ENCODE measurements around the gene ZNF205.
"Not testable (repeated sequence)": the region's sequence is repeated elsewhere in the genome, so short reads cannot be mapped to it uniquely, and the experiment has no call there.

ZNF205 gene

DNA sequence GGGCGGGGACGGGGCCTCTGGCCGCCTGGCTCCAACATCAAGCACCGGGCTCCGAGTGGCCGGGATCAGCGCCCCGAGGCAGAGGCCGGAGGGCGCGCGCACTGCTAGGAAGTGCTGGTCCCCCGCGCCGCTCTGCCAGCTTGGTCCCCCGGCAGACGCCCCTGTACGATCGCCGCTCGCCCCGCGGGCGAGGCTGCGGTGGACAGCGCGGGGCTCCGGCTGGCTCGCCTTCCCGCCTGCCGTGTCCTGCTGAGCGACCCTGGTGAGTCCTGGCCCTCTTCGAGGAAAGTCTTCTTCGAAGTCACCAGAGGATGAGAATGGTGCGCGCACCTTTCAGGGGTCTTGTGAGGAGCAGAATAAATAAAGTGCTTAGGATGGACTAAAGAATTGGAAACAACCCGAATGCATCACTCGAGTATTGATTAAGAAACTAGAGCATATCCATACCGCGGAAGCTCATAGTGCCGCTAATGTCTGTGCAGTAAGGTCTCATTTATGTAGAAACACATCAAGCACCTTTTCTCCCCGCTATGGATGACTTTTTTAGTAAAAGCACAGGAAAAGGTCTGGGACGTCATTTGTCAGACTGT is 22.8 kb downstream of the ZNF205 start:
- DNase-seq, result no peak

DNA sequence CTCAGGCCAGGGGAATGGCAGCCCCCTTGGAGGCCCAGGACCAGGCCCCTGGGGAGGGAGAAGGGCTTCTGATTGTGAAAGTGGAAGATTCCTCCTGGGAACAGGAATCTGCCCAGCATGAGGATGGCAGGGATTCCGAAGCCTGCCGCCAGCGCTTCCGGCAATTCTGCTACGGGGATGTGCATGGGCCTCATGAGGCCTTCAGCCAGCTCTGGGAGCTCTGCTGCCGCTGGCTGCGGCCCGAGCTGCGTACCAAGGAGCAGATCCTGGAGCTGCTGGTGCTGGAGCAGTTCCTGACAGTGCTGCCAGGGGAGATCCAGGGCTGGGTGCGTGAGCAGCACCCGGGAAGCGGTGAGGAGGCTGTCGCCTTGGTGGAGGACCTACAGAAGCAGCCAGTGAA is 24.9 kb downstream of the ZNF205 start:
- no peak for DNase-seq

DNA sequence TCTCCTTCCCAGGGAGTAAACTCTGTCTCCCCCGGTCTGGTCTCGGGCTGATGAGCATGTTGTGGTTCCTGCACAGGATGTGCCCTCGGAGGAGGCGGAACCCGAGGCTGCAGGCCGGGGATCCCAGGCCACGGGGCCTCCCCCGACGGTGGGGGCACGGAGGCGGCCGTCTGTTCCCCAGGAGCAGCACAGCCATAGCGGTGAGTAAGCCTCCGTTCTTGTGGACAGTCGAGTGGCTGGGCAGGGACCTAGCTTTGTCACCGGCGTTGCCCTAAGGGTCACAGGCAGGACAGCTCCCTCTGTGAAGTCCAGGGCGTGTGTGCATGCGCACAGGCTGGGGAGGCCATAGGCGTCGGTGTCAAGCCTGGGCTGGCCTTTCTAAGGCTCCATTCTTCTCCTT is 26.0 kb downstream of the ZNF205 start:
- DNase-seq, result no peak

DNA sequence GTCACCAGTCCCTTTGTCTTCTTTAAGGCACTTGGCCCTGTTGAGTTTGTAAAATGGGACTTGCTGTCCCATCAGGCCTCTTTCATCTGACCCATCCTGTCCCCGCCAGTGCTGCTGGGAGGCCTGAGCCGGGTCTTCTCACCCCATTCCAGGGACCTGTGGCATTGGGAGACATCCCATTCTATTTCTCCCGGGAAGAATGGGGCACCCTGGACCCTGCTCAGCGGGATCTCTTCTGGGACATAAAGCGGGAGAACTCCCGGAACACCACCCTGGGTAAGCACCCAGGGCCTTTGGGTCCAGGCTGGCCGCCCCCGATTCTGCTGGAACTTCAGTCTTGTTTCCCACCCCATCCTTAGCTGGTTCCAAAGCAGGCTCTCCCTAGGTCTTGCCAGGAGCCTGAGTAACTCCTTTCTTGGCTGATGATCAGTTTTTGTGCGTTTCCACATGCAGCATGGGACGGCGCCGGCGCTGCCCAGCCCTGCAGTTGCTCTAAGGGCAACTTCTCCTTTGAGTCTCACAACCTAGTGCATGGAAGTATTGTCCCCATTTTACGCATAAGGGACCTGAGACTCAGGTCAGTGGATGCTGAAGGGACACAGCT is 26.5 kb downstream of the ZNF205 start:
- DNase-seq, result no peak

DNA sequence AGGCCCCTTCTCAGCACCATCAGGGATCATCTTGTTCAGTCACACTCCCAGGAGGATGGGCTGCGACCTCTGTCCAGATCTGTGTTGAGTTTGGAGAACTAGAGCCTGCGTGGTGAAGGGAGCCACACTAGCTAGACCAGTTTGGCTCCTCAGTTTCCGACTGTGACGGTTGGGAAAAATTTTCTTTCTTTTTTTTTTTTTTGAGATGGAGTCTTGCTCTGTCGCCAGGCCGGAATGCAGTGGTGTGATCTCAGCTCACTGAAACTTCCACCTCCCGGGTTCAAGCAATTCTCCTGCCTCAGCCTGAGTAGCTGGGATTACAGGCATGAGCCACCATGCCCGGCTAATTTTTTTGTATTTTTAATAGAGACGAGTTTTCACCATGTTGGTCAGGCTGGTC is 27.2 kb downstream of the ZNF205 start:
- DNase-seq, result not testable (repeated sequence)

DNA sequence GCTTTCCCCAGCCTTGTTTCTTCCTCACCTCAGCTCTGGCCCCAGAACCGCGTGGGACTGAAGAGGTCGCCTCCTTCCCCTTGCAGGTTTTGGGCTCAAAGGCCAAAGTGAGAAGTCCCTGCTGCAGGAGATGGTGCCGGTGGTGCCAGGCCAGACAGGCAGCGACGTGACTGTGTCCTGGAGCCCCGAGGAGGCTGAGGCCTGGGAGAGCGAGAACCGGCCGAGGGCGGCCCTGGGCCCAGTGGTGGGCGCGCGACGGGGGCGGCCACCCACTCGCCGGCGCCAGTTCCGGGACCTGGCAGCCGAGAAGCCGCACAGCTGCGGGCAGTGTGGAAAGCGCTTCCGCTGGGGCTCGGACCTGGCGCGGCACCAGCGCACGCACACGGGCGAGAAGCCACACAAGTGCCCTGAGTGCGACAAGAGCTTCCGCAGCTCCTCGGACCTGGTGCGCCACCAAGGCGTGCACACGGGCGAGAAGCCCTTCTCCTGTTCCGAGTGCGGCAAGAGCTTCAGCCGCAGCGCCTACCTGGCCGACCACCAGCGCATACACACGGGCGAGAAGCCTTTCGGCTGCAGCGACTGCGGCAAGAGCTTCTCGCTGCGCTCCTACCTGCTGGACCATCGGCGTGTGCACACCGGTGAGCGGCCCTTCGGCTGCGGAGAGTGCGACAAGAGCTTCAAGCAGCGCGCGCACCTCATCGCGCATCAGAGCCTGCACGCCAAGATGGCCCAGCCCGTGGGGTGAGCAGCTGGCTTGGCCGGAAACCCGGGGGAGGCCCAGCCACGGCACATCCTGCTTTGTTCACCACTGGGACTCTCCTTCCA is 28.4 kb downstream of the ZNF205 start:
- DNase-seq, result no peak

DNA sequence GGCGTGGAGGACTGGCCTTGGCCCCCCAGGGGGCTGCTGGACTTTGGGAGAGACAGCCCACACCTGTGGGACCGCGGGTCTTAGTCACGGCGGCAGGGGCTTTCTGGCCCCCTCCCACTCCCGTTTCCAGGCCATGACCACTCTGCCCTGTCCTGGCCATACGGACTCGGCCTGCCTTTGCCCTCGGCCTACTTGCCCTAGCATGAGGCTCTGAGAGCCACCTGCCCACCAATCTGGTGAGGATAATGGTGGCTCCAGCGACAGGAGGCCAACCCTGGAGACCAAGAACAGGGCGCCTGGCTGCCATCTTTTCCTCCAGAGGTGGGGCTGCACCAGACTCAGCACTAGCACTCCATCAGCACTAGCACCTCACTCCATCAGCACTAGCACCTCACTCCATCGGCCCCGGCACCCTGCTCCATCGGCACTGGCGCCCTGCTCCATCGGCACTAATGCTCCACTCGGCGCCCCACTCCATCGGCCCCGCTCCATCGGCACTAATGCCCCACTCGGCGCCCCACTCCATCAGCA is 29.5 kb downstream of the ZNF205 start:
- no peak for DNase-seq

DNA sequence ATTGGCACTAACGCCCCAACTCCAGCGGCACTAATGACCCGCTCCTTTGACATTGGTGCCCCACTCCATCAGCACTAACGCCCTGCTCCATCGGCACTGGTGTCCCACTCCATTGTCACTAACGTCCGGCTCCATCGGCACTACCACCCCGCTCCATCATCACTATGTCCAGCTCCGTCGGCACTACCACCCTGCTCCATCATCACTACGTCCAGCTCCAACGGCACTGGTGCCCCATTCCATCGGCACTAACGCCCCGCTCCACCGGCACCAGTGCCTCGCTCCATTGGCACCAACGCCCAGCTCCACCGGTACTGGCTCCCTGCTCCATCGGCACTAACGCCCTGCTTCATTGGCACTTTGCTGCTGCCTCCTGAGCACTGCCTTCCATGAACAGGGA is 29.9 kb downstream of the ZNF205 start:
- DNase-seq, result no peak

DNA sequence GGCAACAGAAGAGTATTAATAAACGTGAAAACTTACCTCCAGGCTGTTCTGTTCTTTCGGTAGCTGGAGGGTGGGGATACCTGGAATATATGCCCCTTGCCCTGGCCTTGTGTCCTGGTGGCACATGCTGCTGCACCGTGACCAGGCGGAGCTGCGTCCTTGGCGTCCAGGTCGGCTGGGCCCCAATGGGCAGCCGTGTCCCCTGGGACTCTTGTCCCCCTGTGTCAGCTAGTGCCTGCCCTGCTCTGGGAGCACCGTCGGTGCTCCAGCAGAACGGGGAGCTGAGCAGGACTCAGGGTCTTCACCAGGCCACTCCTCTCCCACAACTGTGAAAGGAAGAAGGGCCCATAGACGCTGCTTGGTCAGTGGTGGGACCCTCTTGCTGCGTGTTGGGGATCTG is 30.4 kb downstream of the ZNF205 start:
- DNase-seq, result no peak

DNA sequence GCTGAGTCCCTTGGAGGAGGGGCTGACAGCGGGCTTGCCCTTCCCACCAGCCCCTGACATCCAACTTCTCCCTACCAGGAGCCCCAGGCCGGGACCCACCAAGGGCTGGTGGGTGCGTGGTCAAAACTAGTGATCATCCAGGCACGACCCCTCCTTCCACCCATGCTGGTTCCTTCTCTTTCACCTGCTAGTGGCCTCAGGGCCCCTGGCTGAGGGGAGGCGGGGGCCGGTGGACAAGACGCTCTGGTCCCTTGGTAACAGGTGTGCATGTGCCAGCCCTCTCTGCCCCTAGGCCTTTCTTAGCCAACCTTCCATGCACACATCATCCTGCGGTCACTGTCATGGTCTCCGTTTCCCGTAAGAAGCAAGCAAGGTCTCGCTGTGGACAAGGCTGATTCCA is 30.8 kb downstream of the ZNF205 start:
- DNase-seq, result no peak

DNA sequence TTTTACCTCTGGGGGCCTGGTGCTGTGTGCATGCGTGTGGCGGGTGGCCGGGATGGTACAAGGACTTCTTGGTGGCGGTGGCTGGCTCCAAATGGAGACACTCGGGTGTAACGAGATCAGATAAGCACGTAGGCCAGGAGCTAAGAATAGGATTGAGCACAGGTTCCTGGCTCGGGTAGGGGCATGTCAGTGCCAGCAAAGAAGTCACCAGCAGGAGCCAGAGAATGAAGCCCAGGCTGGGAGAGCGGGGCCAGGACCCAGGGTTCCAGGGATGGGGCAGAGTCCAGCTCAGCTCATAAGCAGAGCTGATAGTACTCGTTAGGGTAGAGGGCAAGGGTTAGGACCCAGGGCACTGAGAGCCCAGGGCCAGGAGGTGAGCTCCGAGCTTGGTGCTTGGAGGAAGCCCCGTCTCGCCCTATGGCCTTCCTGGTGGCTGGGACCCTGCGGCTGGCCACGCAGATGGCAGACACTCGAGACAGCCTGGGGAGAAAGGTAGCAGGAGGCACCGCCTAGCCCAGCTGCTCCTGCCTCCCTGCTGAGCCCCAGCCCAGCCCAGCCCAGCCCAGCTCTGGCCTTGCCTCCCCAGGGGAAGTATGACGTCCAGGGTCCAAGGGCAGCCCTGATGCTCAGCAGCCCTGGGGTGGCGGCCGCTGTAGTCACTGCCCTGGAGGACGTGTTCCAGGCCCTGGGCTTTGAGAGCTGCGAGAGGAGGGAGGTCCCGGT is 31.4 kb downstream of the ZNF205 start:
- DNase-seq, result no peak

DNA sequence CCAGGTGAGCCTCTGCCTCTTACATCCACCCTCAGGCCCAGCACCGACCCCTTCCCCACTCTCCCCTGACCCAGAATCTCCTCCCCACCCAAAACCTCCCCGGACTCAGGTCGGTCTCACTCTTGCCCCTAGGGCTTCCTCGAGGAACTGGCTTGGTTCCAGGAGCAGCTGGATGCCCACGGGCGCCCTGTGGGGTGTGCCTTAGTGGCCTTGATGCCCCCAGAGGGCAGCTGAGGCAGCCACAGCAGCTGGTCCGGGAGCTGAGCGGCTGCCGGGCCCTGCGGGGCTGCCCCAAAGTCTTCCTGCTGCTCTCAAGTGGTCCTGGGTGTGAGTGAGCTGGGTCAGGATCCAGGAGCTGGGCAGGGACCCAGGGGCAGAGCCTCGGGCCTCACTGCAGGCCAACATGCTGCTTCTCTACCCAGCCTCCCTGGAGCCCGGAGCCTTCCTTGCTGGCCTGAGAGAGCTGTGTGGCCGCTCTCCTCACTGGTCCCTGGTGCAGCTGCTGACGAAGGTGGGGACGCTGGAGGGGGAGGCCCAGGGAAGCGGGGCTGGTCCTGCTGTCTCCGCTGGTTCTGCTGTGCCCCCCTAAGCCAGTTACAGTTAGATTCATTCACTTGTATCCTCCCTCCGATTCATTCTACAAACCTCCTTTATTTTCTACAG is 32.1 kb downstream of the ZNF205 start:
- DNase-seq, result no peak

DNA sequence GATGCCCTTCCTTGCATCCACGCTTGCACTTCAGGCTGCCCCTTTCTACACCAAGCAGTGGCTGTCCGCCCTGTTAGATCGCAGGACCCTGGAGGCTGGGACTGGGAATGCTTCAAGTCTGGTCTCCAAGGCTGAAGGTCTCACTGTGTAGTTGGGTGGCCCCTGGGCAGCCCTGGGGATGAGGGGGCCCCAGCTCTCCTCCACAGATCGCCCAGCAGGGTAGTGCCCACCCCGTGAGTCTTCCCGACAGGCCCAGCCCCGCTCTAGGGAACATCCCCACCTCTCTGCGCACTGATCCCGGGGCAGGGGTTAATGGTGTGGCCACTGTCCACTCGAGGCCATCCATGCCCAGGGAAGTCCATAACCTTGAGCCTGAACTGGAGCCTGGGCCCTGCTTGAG is 32.8 kb downstream of the ZNF205 start:
- DNase-seq, result no peak

DNA sequence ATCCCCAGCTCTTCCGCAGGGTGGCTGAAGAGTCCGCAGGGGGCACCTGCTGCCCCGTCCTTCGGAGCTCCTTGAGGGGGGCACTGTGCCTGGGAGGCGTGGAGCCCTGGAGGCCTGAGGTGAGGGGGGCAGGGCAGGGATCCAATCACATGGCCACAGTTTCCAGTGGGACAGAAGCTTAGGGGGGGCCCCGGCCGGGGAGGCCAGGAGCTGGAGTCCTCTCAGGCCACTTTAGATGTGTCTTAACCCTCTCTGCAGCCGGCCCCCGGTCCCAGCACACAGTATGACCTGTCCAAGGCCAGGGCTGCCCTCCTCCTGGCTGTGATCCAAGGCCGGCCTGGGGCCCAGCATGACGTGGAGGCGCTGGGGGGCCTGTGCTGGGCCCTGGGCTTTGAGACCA is 33.3 kb downstream of the ZNF205 start:
- no peak for DNase-seq

DNA sequence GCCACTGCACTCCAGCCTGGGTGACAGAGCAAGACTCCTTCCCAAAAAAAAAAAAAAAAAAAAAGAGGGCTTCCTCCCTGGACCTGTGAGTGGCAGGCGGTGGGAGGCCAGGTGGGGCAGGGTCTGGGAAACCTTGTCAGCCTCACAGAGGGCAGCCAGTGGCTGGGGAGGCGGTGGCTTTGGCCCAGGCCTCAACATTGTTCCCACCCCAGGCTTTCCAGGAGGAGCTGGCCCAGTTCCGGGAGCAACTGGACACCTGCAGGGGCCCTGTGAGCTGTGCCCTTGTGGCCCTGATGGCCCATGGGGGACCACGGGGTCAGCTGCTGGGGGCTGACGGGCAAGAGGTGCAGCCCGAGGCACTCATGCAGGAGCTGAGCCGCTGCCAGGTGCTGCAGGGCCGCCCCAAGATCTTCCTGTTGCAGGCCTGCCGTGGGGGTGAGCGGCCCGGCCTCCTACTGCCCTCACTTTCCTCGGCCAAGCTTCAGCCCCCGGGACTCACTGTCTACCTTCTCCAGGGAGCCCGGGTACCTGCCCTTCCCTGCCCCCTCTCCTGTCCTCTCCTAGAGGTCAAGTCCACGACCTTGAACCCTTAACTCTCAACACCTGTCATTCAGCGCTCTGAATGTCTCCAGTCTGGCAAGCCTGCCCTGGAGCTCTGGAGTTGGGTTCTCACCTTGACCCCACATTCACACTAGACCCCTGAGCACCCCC is 34.8 kb downstream of the ZNF205 start:
- DNase-seq, result no peak

DNA sequence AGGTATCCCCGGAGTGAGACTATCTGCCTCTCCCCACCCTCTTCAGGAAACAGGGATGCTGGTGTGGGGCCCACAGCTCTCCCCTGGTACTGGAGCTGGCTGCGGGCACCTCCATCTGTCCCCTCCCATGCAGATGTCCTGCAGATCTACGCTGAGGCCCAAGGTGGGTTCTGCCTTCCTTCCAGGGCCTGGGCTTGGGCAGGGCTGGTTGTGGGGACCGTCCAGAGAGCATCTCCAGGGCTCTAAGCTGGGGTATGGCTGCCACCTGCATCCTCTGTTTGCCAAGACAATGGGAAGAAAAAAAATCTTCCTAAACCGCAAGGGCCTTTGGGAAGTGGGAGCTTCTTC is 35.3 kb downstream of the ZNF205 start:
- DNase-seq, result no peak

DNA sequence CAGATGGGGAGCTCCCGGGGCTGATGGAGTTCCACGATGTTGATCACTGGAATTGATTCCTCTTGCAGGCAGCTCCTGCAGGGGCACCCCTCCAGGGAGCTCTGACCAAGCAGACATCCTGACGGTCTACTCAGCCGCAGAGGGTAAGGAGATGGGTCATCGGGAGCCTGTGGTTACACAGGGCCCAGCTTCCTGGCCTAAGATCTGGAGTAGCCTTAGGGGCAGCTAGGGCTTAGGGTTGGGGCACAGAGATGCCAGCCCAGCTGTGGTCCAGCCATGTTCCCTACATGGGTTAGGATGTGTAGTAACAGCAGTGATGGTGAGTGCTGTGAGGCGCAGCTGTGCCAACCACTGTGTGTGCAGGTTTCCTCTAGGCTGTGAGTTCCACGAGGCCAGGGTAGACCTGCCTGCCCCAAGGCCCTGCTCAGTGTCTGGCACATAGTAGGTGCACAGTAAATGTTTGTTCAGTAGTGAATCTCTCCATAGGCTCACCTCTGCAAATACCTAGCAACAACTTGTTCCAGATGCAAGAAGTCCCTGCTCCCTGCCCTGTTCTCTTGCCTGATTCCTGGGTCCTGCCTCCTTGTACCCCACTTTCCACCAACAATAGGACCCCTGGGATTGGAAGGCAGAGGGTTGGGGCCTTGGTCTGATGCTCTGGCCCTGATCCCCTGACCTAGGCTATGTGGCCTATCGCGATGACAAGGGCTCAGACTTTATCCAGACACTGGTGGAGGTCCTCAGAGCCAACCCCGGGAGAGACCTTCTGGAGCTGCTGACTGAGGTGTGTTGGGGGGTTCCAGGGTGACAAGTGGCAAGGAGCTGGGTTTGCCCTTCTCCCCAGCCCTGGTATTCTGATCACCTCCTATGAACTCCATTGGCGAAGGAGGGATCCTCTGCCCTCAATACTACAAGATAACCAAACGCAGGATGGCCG is 36.1 kb downstream of the ZNF205 start:
- no peak for DNase-seq

DNA sequence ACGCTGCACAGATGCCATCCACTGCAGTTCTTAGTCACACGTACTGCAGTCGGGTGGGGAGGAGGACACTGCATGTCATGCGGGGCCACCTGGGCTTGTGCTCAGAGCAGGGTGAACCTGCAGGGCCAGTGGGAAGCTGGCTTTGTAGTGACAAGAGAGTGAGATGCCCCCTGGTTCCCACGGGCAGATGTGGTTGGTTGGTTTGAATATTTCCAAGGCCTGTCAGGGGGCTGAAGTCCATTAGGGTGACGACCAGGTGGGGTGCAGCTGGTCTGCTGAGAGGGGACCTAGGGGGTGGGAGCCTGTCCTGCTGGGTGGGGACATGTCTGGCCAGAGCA is 36.8 kb downstream of the ZNF205 start:
- no peak for DNase-seq

DNA sequence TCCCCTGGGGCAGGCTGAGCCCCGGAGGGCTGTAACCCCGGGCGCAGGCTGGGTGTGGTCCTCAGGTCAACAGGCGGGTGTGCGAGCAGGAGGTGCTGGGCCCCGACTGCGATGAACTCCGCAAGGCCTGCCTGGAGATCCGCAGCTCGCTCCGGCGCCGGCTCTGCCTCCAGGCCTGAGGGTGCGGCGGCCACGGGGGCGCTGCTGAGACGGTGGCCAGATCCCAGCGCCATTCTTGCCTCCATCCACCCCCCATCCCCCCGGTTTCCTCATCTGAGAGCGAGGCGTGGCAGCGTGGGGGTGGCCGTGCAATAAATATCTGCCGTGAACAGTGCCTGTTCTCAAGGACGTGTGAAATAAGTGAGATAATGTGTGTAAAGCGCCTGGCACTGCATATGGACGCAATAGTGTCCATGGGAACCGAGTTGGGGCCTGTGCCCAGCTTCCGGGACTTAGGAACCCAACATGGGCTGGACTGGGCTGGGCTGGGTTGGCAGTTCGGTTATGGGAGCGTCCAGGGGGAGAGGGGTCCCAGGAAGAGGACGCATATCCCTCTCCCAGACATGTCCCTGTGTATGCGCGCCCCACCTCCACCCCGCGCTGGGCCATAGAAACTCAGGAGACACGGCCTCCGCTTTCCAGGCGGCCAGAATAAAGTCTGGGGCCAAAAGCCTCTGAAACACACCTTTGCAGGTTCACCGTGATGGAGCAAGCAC is 37.4 kb downstream of the ZNF205 start:
- DNase-seq, result no peak

DNA sequence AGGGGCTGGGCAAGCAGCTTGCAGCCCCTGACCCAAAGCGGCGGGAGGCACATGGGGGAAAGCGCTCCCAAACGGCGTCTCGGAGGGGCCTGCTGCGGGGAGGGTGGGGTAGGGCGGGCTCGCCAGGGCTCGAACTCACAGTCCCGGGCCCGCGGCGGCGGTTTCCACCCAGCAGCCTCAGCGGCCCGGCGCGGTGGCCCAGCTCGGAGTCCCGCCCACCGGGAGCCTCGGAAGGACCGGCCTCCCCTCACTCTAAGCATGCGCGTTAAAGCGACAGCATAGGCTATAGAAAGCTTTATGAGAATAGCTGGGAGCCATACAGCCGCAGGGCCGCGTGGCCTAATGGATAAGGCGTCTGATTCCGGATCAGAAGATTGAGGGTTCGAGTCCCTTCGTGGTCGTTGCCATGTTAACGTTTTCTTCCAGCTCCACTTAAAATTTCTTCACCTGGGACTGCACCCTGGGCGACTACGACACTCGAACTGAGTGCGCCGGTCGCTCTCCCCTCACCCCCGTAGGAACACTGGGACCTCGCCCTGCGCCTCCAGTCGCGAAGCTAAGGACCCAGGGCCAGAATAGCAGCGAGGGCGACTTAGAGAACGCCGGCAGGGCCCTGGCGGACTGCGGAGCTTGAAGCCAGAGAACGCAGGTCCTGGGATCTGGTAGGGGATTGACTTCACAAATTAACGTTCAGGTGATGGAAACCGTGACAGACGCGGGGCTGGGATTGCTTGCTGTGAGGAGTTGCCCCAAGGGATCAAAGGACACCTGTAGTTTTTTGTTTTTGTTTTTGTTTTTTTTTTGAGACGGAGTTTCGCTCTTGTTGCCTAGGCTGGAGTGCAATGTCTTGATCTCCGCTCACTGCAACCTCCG is 38.2 kb downstream of the ZNF205 start:
- peak; percentile 80 for DNase-seq

Data from NCI-H2029 treated with DMSO at 0.1 percent for 48 hours (cell line).